AG04450 (cell line): ENCODE measurements around the gene COG5. TPM values are rescaled to one million over a fixed set of nuclear protein-coding genes. Genes with fewer than 3 reads are reported as not detected.

Source experiments
- CTCF ChIA-PET: fragments of 300-600, 350-600 bp; formaldehyde crosslinking; extraction: SDS; loops from one replicate; lab custom pipeline; 2022; ENCODE audit warnings: antibody characterized with exemption, inconsistent platforms; lab: Charles Lee
- POLR2A ChIA-PET: fragments of 350-600 bp; formaldehyde crosslinking; extraction: SDS; loops from one replicate; lab custom pipeline; 2021; ENCODE audit warnings: antibody characterized with exemption, inconsistent platforms; lab: Yijun Ruan, JAX
- DNase-seq: peaks from one replicate; pipeline ENCODE4 v3.0.0-alpha.2; 2011; ENCODE audit warnings: low read depth, low spot score
- H3K27ac ChIP-seq: one replicate; pipeline ENCODE4 v1.5.1; 2012; ENCODE audit warnings: low read depth, low read length, control low read depth
- H3K27me3 ChIP-seq: one replicate; pipeline ENCODE4 v1.6.0; 2012; ENCODE audit warnings: low read length; ENCODE audit not compliant: control insufficient read depth, insufficient read depth
- H3K4me3 ChIP-seq: 2 replicates; pipeline ENCODE4 v1.5.1; 2011; ENCODE audit warnings: mild to moderate bottlenecking, low read depth, low read length, control low read depth
- H3K9me3 ChIP-seq: 2 replicates; pipeline ENCODE4 v1.5.1; 2012; ENCODE audit warnings: low read length; ENCODE audit not compliant: control insufficient read depth, insufficient read depth
- polyA plus RNA-seq: library from polyadenylated mRNA; depleted of rRNA; stranded (reverse); fragments of >200 nt; gene quantifications from 2 replicates; pipeline ENCODE4 v1.2.3, GENCODE V29; 2011
- TF ChIP-seq, protein P1 (sequence below): IDR thresholded peaks from 2 replicates; pipeline ENCODE4 v1.5.1; 2011; ENCODE audit warnings: low read depth, low read length, control low read depth, inconsistent platforms

COG5 gene
- polyA plus RNA-seq, 1 experiment, result 55.2 TPM

DNA sequence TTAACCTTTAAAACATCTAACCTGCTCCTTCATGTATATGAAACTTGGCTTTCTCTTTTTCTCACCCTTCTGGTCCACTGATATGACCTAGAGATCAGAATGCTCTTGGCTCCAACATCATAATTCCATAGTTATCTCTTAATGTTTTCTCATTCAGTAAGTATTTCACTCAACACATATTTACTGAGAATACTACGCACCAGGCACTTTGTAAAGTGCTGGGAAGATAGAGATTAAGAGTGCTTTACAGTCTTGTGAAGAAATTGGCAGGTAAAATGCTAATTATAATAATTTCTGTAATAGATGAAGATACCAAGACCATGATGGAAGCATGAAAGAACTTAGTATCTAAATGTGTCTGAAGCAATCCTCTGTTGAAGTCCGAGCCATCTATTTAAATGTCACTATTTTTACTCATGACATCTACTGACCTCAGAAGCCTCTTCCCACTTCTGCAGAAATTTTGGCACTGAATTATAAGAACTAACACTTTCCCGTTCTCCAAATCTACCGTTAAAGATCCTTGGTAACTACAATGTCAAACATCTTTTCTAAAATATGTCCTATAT is 278.7 kb downstream of the COG5 start:
- Histone ChIP-seq H3K27ac (no peak overlapping the region), H3K27me3 (no peaks in the 10 kb centered on the region), H3K9me3 (no peaks in the 10 kb centered on the region), H3K4me3 (no peak overlapping the region)
- TF ChIP-seq, protein P1, sequence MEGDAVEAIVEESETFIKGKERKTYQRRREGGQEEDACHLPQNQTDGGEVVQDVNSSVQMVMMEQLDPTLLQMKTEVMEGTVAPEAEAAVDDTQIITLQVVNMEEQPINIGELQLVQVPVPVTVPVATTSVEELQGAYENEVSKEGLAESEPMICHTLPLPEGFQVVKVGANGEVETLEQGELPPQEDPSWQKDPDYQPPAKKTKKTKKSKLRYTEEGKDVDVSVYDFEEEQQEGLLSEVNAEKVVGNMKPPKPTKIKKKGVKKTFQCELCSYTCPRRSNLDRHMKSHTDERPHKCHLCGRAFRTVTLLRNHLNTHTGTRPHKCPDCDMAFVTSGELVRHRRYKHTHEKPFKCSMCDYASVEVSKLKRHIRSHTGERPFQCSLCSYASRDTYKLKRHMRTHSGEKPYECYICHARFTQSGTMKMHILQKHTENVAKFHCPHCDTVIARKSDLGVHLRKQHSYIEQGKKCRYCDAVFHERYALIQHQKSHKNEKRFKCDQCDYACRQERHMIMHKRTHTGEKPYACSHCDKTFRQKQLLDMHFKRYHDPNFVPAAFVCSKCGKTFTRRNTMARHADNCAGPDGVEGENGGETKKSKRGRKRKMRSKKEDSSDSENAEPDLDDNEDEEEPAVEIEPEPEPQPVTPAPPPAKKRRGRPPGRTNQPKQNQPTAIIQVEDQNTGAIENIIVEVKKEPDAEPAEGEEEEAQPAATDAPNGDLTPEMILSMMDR, result no peak
- DNase-seq, result no peak
- POLR2A ChIA-PET, result no interaction called here
- CTCF ChIA-PET, result no interaction called here

DNA sequence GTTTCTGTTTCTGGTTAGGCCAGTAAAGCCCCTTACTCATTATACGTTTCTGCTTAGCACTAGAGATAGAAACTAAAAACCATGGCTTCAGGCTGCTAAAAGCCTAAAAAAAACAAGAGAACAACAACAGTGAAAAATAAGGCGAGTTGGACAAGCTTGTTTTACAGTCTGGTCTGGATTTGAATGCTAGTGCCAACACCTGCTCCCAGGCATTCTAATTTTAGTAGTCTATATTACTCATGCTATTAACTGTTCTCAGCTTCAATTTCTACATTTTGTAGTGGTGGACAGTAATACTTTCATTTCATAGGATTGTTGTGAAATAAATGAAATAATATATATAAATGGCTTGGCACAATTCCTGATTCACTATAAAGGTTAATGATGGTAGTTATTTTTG is 286.4 kb downstream of the COG5 start:
- ChIA-PET POLR2A (no interaction called here), CTCF (no interaction called here)
- Histone ChIP-seq H3K9me3 (no peaks in the 10 kb centered on the region), H3K4me3 (no peak overlapping the region), H3K27me3 (no peaks in the 10 kb centered on the region), H3K27ac (no peak overlapping the region)
- DNase-seq, result no peak
- TF ChIP-seq, protein P1, result no peak

DNA sequence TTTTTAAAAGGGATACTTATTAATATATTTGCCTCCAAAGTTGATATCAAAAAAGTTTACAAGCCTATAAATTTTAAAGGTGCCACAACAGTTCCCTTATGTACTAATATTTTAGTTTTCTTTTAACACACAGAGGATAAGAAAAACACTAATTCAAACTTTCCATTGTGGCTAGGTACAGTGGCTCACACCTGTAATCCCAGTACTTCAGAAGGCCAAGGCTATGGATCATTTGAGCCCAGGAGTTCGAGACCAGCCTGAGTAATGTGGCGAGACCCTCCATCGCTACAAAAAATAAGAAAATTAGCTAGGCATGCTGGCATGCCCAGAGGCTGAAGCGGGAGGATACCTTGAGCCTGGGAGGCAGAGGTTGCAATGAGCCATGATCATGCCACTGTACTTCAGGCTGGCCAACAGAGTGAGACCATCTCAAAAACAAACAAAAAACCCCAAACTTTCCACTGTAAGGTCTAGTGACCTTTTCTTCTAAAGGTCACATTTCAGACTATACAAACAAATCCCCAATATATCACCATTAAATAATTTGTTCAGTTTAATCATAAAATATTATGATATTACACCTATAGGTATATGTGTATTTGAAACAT is 287.4 kb downstream of the COG5 start:
- H3K27me3 ChIP-seq, result no peaks in the 10 kb centered on the region
- TF ChIP-seq, protein P1, result no peak
- H3K27ac ChIP-seq, result no peak overlapping the region
- POLR2A ChIA-PET, result no interaction called here
- CTCF ChIA-PET, result no interaction called here
- no peak for DNase-seq
- H3K9me3 ChIP-seq, result no peaks in the 10 kb centered on the region
- H3K4me3 ChIP-seq, result no peak overlapping the region

DNA sequence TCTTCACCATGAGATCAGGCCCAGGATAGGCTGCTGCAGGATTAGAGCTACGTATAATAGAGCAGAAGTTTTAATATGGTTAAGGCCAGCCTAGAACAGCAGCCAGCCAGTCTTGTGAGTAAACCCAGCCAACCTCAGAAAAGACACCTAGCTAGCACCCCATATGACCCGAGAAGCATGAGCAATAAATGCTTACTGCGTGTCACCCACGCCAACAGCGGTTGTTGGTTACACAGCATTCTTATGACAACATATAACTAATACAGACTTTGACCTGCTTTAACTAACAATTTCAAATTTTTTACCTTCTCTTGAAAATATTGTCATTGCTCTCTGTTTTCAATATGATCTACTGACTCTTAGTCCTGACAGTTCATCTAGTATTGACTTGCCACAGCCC is 289.2 kb downstream of the COG5 start:
- Histone ChIP-seq H3K4me3 (no peak overlapping the region), H3K9me3 (no peaks in the 10 kb centered on the region), H3K27me3 (no peaks in the 10 kb centered on the region), H3K27ac (no peak overlapping the region)
- CTCF ChIA-PET, result no interaction called here
- no peak for DNase-seq
- POLR2A ChIA-PET, result no interaction called here
- TF ChIP-seq, protein P1, result no peak

DNA sequence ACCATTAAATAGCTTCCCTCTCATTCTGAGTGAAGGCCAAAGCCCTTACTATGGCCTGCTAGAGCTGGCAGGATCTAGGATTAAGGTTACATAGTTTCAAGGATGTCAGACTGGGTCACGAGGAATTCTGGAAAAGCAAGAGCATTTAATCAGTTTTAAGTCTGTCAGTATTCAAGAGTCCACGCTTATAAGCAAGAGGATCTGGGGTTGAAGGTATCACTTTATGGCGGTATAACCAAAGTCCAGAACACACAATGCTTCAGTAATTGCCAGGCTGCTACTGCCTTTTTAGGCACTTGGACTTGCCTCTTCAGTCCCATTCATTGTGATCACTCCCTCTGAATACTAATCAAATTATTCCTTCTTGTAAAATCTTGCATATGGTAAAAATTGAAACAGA is 293.9 kb downstream of the COG5 start:
- ChIA-PET CTCF (no interaction called here), POLR2A (no interaction called here)
- no peaks in the 10 kb centered on the region for H3K9me3 ChIP-seq
- no peaks in the 10 kb centered on the region for H3K27me3 ChIP-seq
- H3K27ac ChIP-seq, result no peak overlapping the region
- TF ChIP-seq, protein P1, result no peak
- no peak for DNase-seq
- no peak overlapping the region for H3K4me3 ChIP-seq
